HL-60 (cell line): ENCODE results near the gene CRBN.

Experiments used
- DNase-seq, 2 experiments: peaks; one replicate each; pipeline ENCODE4 v3.0.0-alpha.2; 2010 to 2020; ENCODE audit warnings: low read depth in 1 of 2, low spot score in 1 of 2
- H3K27ac ChIP-seq: fragments of 250-450 bp; sonication (Bioruptor Pico); replicated peaks from 2 replicates; pipeline ENCODE4 v1.5.1; 2020; ENCODE audit warnings: mild to moderate bottlenecking, moderate library complexity
- H3K27me3 ChIP-seq: fragments of 250-450 bp; sonication (Bioruptor Pico); 2 replicates; pipeline ENCODE4 v1.5.1; 2021; ENCODE audit warnings: mild to moderate bottlenecking, moderate library complexity; ENCODE audit not compliant: insufficient read depth, poor library complexity, severe bottlenecking
- H3K4me3 ChIP-seq: replicated peaks from 2 replicates; pipeline ENCODE4 v1.5.1; 2011; ENCODE audit warnings: mild to moderate bottlenecking, control low read depth, low read length; ENCODE audit not compliant: insufficient read depth
- CTCF ChIP-seq: IDR thresholded peaks from one replicate; pipeline ENCODE4 v1.5.1; 2011; ENCODE audit warnings: low read length, control low read depth, inconsistent platforms; ENCODE audit not compliant: insufficient read depth
- GABPA ChIP-seq: IDR thresholded peaks from 2 replicates; pipeline ENCODE4 v1.6.1; 2012; ENCODE audit warnings: low read depth
- POLR2AphosphoS5 ChIP-seq: IDR thresholded peaks from 2 replicates; pipeline ENCODE4 v1.6.1; 2012; ENCODE audit warnings: low read depth
- REST ChIP-seq: IDR thresholded peaks from 2 replicates; pipeline ENCODE4 v1.6.1; 2012; ENCODE audit warnings: low read depth; ENCODE audit not compliant: insufficient replicate concordance
- SPI1 ChIP-seq: IDR thresholded peaks from 2 replicates; pipeline ENCODE4 v1.6.1; 2012; ENCODE audit warnings: low read depth, mild to moderate bottlenecking, borderline replicate concordance

The CRBN gene

DNA sequence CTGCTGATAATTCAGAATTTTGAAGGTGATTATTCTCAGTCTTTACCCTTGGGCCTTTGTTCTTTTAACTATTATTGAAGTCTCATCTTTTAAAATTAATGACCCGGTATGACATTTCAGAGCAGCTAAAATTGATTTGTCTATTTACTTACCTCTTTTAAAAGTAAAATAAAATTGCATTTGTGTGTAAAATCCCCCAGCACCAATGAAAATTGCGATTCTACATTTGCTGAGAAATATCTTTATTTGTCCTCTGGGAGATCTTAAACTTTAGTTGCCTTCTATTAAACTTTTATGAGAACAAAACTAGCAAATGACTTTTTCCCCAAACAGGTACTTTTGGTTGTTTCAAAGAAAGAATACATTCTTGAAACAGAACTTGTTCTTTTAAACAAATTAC, 61.8 kb downstream of the CRBN start:
- Histone ChIP-seq H3K27ac (no peak overlapping the region), H3K27me3 (no peaks in the 10 kb centered on the region), H3K4me3 (no peak overlapping the region)
- no peak for TF ChIP-seq GABPA
- no peak for TF ChIP-seq REST
- no peak for TF ChIP-seq POLR2AphosphoS5
- TF ChIP-seq SPI1, result no peak
- no peak for TF ChIP-seq CTCF
- no peak for DNase-seq

GRCh38 chr3:3113042-3113709, 66.3 kb downstream of the CRBN start:
- Histone ChIP-seq H3K4me3 (no peak overlapping the region), H3K27ac (no peak overlapping the region), H3K27me3 (no peaks in the 10 kb centered on the region)
- TF ChIP-seq REST (no peak), SPI1 (no peak), CTCF (no peak), POLR2AphosphoS5 (no peak), GABPA (no peak)
- DNase-seq, result no peak

DNA sequence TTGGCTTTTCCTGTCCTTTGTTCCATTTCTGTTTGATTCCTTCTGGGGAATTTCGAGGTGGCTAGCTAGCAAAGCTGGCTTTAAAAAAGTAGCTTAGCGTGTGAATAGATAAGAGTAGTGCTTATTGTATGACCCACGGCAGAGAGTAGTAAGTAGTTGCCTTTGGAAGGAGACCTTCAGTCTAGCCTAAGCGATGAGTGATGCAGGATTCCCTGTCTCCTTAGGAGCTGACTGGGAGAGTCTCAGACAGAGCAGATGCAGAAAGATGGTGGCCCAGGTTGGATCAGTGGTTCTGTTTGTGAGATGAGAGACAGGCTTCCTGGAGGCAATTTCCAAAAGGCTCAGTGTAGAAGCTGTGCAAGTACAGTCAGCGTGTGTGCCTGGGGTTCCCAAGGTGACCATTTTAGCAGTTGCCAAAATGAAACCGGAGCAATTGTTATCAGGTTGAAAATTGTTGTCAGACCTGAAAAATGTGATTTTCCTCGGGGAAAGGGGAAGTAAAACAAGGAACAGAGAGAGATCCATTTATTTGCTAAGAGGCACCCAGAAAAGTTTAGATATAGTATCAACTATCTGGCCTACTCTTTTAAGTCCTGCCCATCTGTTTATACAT, 68.6 kb downstream of the CRBN start:
- H3K27ac ChIP-seq, result no peak overlapping the region
- no peak for TF ChIP-seq SPI1
- no peak for TF ChIP-seq CTCF
- TF ChIP-seq POLR2AphosphoS5, result no peak
- no peak for TF ChIP-seq REST
- TF ChIP-seq GABPA, result no peak
- no peaks in the 10 kb centered on the region for H3K27me3 ChIP-seq

More for the DNA sequence above, 68.6 kb downstream of the CRBN start:
- no peak for DNase-seq
- H3K4me3 ChIP-seq, result no peak overlapping the region
